HG03060 (cell line): ENCODE data around the gene MBTD1.
A peak's percentile ranks its signal among the peaks of the same experiment; 100 is the strongest.
"Not testable (repeated sequence)": the region's sequence is repeated elsewhere in the genome, so short reads cannot be mapped to it uniquely, and the experiment has no call there.

ENCODE experiments used
- ATAC-seq: cut with Tn5 transposase; IDR thresholded peaks from one replicate; pipeline ENCODE4 v1.9.1; 2021; ENCODE audit warnings: low read depth, moderate number of reproducible peaks; ENCODE audit not compliant: unreplicated experiment

MBTD1 gene

DNA sequence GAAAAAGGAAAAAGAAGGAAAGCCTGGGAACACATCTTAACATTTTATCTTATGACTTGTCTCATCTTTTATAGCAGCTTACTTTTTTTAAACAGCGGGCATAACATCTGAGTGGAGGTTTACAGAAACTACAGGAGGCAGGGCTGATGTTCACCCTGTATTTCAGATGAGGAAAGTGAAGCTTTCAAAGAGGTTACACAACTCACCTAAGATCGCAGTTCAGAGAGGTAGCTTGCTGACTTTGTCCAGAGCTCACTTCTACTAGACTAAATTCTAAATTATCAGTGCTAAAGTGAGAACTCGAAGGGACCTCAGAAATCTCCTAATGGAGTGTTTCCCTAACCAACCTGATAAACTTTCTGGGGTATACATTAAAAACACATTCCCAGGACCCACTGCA, 3.7 kb downstream of the MBTD1 start:
- no peak for ATAC-seq

DNA sequence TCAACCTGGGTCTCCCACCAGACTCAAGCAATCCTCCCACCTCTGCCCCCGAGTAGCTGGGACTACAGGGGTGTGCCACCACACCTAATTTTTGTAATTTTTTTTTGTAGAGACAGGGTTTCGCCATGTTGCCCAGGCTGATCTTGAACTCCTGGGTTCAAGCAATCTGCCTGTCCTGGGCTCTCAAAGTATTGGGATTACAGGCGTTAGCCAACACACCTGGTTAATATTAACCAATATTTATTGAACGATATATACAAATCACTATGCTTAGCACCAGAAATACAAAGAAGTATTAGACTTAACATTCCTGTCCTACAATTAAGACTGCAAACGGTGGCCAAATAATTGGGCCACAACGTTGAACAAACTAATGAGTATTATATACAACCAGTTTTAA, 4.2 kb downstream of the MBTD1 start:
- ATAC-seq: no peak

DNA sequence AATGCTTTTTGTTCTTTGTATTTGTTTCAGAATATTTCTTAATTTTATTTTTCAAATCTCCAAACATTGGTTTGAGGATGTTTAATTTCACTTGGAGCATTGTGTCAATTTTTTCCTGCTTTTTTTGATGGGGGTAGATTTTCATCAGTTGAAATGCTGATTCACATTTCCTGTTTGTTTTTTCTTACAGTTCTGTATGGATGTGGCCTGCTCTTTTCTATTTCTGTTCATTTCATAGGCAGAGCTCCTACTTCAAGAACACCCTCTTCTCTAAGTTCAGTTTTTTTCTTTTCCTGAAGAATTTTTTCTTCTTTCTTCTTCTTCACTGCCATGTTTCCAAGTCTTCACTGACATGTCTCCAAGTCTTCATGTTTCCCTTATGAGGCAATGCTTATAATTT, 8.8 kb downstream of the MBTD1 start:
- ATAC-seq: no peak

DNA sequence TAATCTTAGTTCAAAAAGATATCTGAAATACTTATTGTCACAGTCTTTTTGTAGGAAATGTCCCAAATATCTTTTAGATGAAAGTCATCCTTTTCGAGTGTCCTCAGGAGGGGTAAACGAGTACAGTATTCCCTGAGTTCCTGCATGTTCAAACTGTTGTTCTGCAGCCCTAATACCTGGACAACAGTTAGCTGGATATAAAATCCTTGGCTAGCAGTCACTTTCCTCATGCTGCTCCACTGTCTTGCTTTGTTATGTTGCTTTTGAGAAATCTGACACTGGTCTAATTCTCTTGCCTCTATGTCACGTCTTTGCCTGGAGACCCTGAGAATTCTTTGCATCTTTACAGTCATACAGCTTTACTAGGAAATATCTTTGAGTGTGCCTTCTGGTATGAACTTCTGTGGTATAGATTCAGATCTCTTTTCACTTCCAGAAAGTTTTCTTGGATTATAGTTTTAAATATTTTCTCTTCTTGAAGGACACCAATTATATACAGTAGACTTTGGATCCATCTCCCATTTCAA, 9.5 kb downstream of the MBTD1 start:
- ATAC-seq: no peak

DNA sequence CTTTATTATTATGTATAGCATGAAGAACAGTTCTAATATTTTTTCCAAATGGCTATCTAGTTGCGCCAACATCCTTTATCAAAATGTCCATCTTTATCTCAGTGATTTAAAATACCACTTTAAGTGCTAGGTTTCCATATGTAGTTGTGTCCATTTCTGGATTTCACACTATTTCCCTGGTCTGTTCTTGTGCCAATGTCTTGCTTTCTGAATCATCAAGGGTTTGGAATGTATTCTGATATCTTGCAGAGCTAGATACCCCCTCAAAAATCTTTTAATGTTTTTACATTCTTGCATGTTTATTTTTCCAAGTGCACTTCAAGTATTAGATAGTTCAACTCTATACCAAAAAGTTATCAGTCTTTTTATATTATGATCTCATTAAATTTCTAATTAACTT, 14.3 kb downstream of the MBTD1 start:
- ATAC-seq: no peak

DNA sequence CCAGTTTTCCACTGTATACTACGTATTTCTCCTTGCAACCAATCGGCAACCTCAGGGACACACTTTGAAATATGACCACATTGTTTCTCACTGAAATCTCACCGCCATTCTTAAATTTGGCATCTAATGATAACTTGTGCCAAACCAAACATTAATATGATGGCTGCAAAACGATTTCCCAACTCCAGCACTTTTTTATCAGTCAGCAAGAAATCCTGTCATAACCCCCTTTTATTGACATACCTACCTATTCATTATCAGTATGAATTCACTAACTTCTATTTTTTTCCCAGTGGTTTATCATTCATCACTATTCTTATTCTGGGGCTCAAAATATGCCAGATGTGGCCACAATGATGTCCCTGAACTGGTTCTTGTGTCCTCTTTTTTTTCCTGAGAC, 15.8 kb downstream of the MBTD1 start:
- ATAC-seq: no peak

DNA sequence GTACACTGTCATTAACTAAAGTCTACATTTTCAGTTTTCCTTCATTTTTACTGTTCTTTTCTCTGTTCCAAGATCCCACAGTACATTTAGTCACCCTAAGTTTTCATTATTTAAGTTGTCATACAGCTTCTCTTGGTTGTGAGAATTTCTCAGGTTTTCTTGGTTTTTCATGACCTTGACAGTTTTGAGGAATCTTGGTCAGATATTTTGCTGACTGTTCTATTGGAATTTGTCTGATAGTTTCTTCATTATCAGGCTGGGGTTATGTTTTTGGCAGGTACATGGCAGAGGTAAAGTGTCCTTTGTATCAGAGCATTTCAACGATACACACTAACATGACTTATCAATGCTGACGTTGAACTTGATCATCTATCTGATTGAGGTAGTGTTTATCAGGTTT, 19.6 kb downstream of the MBTD1 start:
- ATAC-seq: no peak

DNA sequence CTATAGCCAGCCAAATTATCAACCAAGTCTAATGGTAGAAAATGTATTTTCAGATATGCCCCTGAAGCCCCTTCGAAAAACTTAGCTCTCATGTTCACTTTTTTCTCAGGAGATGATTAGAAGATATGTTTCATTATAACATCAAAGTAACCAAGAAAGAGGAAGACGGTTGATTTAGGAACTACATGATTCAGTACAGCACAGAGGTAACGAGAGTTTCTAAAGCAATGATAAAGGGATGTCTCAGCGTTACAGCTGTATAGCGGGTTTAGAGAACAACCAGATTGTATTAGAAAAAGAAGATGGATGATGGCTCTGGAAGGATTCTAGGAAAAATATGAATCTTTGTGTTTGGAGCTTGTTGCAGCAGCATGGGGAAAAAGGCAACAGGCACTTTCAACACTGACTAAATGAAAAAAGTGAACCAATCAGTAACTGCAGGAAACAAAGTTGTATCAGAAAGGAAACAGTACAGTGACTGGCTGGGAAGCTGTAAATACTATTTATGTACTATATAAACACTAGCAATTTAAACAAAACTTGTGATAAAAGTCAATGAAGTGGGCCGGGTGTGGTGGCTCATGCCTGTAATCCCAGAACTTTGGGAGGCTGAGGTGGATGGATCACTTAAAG, 21.5 kb downstream of the MBTD1 start:
- peak; percentile 63 for ATAC-seq

DNA sequence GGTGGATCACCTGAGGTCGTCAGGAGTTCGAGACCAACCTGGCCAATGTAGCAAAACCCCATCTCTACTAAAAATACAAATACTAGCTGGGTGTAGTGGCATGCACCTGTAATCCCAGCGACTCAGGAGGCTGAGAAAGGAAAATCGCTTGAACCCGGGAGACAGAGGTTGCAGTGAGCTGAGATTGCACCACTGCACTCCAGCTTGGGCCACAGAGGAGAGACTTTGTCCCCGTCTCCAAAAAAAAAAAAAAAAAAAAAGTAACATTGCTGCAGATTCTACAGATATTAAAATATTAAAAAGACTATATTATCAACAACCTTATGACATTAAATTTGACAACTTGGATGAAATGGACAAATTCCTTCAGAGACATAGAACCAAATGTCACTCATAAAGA, 25.7 kb downstream of the MBTD1 start:
- ATAC-seq: no peak

DNA sequence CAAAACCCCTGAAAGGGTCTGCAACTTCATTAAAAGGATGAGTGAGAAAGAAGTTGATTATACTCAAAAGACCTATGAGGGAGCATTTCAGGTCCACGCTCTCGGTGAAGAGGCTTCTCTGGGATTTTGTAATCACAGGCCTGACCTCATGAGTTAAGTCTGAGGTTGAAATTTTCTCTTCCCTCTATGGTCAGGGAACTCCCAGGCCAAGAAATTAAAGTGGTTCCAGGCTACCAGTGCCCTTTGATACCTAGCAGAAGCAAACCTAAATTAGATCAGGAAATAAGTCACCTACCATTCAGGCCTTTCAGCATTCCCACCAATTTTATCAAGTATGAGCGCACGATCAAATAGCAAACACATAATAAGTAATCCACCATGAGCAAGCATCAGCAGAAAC, 27.9 kb downstream of the MBTD1 start:
- no peak for ATAC-seq

DNA sequence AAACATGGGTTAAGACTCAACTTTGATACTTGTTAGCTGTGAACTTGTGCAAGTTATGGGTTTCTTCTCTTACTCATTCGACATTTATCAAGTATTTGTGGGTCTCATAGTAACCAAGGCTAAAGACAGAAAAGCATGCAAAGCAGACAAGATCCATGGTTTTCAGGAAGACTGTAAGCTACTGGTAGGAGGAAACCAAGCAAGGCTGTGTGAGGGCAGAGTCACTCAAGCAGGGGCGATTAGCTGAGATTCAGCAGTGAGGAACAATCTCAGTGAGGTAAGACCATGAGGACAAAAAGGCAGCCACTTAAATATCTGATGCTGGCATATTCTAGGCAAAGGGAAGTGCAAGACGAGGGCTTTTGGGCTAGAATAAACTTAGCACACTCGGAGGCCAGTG, 29.5 kb downstream of the MBTD1 start:
- ATAC-seq: no peak

DNA sequence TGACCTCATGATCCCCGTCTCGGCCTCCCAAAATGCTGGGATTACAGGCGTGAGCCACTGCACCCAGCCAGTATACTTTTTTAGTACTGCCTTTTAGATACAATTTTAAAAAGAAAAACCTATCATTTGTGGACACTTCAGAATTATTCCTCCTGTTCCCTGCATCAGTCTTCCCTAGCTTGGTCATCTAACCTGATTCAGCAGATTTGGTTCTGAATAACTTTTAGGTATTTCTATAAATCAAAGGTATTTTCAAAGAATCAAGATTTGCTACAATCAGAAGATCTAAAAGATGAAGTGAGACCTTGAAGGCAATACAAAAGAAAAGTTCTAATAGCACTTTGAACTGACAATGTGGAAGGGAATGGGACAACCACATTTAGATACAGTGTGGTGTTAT, 30.0 kb downstream of the MBTD1 start:
- ATAC-seq: no peak

DNA sequence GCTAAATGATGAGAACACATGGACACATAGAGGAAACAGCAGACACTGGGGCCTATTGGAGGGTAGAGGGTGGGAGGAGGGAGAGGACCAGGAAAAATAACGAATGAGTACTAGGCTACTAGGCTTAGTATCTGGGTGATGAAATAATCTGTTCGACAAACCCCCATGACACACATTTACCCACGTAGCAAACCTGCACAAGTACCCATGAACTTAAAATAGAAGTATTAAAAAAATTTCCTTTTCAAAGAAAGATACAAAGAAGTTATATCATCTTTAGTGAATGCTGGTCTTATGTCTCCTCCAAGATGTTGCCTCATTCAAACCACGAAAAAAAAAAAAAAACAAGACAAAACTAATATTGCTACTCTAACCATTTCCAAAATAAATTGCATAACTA, 31.7 kb downstream of the MBTD1 start:
- no peak for ATAC-seq

DNA sequence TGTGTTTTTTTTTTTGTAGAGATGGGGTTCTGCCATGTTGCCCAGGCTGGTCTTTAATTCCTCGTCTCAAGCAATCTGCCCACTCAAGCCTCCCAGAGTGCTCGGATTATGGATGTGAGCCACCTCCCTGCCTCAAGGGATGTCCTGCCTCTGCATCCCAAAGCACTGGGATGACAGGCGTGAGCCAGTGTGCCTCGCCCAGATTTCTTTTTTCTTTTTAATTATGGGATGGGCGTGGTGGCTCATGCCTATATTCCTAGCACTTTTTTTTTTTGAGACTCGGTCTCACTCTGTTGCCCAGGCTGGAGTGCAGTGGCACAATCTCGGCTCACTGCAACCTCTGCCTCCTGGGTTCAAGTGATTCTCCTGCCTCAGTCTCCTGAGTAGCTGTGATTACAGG, 34.3 kb downstream of the MBTD1 start:
- not testable (repeated sequence) for ATAC-seq

DNA sequence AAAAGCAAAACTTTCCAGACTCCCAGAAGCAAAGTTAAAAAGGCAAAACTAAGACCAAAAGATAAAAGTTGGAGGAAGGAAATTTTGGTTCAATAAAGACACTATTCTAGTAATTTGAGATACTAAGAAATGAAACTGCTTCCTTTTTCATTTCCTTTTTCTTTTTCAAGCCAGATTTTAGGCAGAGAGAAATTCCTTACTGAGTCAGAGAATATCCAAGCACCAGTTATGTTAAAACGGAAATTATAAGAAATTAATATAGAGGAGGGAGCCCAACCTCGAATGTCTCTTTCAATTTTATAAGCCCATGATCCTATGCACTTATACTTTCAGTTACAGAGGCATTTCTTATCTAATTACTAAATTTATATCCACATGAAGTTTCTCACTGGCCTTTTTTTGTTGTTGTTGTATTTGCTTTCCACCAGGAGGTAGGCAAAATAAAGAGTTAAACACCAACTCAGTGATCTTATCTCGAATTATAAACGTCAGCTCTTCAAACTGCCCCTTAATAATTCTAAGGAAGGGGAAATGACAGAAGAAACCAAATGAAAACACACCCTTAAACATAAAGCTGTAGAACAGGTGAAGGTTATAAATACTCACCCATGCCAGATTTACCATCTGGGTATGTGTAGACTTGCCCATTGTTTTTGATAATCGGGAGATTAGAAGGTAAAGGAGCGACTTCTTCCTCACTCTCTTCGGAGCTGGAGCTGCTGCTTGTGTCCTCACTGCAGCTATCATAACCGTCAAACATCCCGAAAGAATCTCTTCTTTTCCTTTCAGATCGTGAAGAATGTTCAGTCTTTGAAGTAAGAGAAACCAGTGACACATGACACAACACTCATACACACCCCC, 35.2 kb downstream of the MBTD1 start:
- no peak for ATAC-seq

DNA sequence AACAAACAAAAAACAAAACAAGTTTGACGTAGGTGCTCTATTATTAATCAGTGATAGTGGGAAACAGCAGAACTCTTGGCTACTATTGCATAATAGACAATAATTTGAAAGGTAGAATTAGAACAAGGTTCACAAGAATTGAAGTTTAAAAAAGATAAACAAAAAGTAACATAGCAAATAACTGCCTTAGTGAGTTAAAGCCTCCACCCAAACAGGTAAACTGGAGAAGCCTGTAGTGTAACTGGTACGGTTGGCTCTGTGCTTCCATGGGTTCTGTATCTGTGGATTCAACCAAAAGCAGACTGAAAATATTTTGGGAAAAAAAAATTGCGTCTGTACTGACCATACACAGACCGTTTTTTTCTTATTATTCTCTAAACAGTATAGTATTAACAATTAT, 38.5 kb downstream of the MBTD1 start:
- no peak for ATAC-seq

DNA sequence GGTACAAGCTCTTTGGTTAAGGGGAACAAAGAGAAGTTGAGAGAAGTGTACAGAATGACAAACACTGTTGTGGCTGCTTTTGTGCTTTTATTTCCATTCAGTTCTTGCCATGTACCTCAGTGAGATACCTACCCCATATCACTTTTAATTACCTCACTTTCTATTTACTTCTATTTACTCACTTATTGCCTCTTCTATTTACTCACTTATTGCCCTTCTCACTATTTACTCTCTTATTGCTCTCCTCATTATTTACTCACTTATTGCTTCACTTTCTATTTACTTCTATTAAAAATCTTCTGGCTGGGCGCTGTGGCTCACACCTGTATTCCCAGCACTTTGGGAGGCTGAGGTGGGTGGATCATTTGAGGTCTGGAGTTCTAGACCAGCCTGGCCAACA, 41.9 kb downstream of the MBTD1 start:
- no peak for ATAC-seq

DNA sequence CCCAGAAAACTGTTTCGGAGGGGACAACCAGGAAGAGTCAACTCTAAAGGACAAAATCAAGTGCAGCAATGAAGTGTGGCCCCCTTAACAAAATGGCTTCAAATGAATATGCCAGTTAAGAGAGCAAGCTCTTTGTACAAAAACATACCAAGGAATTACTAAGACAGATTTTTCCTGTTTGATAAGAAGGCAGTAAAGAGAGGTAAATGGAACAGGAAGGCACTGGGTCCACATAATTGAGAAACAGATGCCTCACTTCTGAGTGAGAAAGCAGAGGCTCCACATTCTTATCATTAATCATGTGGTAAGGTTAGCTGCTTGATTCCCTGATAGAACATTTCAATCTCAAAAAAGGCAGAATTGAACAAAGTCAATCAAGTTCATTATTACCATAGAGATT, 44.9 kb downstream of the MBTD1 start:
- ATAC-seq: no peak

DNA sequence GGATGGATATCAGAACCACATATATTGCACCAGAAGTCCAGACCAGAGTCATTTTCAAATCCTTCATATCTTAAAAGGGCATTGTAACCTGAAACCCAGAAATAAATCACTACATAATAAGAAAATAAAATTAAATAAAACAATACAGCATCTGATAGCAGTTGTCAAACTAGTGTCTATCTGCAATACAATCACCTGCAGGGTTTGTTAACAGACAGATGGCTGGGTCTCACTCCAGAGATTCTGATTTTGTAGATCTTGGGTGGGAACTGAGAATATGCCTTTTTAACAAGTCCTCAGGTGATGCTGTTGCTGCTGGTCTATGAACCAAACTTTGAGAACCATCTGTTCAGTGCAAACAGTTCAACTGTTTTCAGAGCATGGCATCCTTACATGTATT, 56.0 kb downstream of the MBTD1 start:
- ATAC-seq: no peak

DNA sequence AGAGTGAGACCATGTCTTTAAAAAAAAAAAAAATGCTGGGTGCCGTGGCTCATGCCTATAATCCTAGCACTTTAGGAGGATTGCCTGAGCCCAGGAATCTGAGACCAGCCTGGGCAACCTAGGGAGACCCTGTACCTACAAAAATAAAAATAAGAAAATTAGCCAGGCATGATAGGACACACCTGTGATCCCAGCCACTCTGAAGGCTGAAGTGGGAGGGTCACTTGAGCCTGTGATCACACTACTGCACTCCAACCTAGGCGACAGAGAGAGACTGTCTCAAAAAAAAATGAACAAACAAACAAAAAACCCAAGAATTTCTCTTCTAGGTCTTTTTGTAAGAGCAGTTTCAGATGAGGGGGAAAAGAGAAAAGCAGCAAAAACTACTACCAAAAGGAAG, 59.0 kb downstream of the MBTD1 start:
- no peak for ATAC-seq

DNA sequence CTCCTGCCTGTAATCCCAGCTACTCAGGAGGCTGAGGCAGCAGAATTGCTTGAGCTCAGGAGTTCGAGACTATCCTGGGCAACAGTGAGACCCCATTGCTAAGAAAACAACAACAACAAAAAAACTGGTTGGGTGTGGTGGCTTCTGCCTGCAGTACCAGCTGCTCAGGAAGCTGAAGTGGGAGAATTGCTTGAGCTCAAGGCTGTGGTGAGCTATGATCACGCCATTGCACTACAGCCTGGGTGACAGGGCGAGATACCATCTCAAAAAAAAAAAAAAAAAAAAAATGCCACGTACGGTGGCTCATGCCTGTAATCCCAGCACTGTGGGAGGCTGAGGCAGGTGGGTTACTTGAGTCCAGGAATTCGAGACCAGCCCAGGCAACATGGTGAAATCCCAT, 59.6 kb downstream of the MBTD1 start:
- ATAC-seq: no peak

DNA sequence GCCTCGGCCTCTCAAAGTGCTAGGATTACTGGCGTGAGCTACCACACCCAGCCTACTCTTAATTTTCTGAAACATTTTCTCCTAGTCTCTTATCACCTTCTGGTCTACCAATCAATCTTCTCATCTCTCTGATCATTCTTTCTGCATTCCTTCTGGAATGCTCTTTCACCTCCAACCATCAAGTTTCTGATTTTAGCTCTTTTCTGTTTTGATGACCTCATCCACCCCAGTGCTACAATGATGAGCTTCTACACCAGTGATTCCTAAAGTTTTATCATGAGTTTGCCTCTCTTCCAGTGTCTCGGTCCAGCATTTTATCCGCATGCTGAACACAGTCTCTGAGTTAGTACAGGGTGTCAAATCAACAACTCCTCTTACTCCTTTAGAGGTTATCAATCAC, 62.1 kb downstream of the MBTD1 start:
- no peak for ATAC-seq
